Effector CD8-positive, alpha-beta T cell (primary cell): ENCODE data around the gene CDRT4.

Source experiments
- DNase-seq: peaks from one replicate; lab custom pipeline; 2025; lab: John Stamatoyannopoulos, UW

CDRT4 gene

DNA sequence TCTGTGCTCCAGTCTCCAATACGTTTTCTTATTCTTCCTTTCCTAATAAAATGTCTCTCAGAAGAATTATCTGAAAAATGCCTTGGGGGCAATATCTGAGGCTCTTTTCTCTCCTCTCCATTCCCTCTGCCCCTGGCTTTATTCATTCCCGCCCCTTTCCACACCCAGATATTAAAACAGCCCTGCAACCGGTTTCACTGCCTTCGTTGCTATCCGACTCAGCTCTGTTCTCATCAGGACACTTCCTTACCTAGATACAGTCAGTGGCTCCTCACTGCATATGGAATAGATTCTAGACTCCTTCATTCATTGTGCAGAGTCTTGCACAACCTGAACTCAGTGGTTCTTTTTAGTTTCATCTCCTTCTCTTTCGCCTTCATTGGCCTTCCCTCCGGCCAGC, 74.0 kb downstream of the CDRT4 start:
- DNase-seq = no peak

- DNase-seq = no peak
Measured at GRCh38 chr17:15392326-15392741, 75.1 kb downstream of the CDRT4 start.

DNA sequence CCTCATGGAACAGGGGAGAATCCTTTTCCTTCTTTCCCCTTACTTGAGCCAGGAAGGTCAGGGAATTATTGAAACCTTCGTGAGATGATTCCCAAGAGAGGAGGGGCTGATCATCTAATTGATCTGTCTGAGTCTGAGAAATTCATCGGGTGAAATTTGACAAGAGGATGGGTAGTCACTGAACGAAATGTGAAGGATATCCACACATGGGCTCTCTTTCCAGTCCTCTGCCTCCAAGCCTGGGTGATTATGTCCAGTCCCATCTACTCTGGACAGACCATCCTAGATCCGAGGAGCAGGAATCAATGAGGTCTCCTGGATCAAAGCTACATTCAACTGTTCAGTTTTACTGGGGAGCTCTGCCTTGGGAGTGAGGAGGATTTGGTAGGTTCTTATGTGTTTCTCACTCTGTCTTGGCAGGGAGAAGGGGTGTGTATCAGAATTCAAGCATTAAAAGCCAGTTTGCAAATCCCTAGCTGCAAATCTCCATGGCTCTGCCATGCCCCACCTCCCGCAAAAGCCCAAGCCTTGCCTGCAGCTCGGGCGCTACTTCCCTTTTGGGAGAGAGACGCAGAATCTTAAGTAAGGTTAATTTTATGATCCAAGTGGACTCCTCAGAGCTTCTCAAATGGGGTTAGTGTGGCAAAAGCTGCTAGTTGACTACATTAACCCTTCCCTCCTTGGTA, 78.9 kb downstream of the CDRT4 start:
- no peak for DNase-seq

DNA sequence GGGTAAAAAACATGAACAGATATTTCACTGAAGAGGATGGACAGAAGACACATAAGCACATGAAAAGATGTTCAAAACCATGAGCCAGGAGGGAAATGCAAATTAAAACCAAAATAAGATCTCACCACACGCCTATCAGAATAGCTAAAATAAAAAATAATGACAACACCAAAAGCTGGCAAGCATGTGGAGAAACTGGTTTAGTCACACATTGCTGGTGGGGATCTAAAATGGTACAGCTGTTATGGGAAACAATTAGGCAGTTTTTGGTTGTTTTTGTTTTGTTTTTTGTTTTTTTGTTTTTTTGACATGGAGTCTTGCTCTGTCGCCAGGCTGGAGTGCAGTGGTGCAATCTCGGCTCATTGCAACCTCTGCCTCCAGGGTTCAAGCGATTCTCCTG, 81.3 kb downstream of the CDRT4 start:
- DNase-seq = no peak
